Trophoblast cell (in vitro differentiated cells and primary cell): ENCODE results near the gene RNF212.

Experiments
- DNase-seq, 2 donors: peaks; one replicate each; pipeline ENCODE4 v3.0.0-alpha.2; 2016
- H2AFZ ChIP-seq: 2 replicates; pipeline ENCODE4 v1.6.1; 2013; ENCODE audit warnings: low read length, moderate library complexity, mild to moderate bottlenecking; ENCODE audit not compliant: insufficient read depth, poor library complexity
- H2AK5ac ChIP-seq: 2 replicates; pipeline ENCODE4 v1.6.1; 2013; ENCODE audit warnings: mild to moderate bottlenecking, low read length
- H2BK120ac ChIP-seq: 2 replicates; pipeline ENCODE4 v1.6.1; 2013; ENCODE audit warnings: low read length, mild to moderate bottlenecking, moderate library complexity; ENCODE audit not compliant: insufficient read depth, poor library complexity
- H2BK12ac ChIP-seq: 2 replicates; pipeline ENCODE4 v1.6.1; 2013; ENCODE audit warnings: mild to moderate bottlenecking, low read length, moderate library complexity
- H2BK5ac ChIP-seq: 2 replicates; pipeline ENCODE4 v1.6.1; 2013; ENCODE audit warnings: low read length, low read depth, moderate library complexity, mild to moderate bottlenecking; ENCODE audit not compliant: poor library complexity
- H3K14ac ChIP-seq: 2 replicates; pipeline ENCODE4 v1.6.1; 2013; ENCODE audit warnings: mild to moderate bottlenecking, low read length
- H3K18ac ChIP-seq: 2 replicates; pipeline ENCODE4 v1.6.1; 2013; ENCODE audit warnings: mild to moderate bottlenecking, low read length
- H3K23ac ChIP-seq: 2 replicates; pipeline ENCODE4 v1.6.1; 2013; ENCODE audit warnings: low read length
- H3K27ac ChIP-seq: 2 replicates; pipeline ENCODE4 v1.5.1; 2013; ENCODE audit warnings: low read depth, mild to moderate bottlenecking, inconsistent platforms, low read length, moderate library complexity
- H3K27me3 ChIP-seq: 2 replicates; pipeline ENCODE4 v1.6.1; 2013; ENCODE audit warnings: inconsistent platforms, mild to moderate bottlenecking, low read length, moderate library complexity; ENCODE audit not compliant: insufficient read depth
- H3K36me3 ChIP-seq, 2 experiments: 1 replicate in 1 of 2; 2 replicates in 1 of 2; pipeline ENCODE4 v1.6.1; 2013; ENCODE audit warnings: low read length in 2 of 2, mild to moderate bottlenecking in 2 of 2, moderate library complexity in 1 of 2; ENCODE audit not compliant: insufficient read depth in 2 of 2, control insufficient read depth in 1 of 2
- H3K4ac ChIP-seq: 2 replicates; pipeline ENCODE4 v1.6.1; 2013; ENCODE audit warnings: low read depth, mild to moderate bottlenecking, low read length, moderate library complexity
- H3K4me1 ChIP-seq, 2 experiments: 1 replicate in 1 of 2; 2 replicates in 1 of 2; pipeline ENCODE4 v1.6.1; 2013; ENCODE audit warnings: low read length in 2 of 2, mild to moderate bottlenecking in 2 of 2, moderate library complexity in 1 of 2; ENCODE audit not compliant: insufficient read depth in 2 of 2, control insufficient read depth in 1 of 2
- H3K4me2 ChIP-seq: 2 replicates; pipeline ENCODE4 v1.6.1; 2013; ENCODE audit warnings: inconsistent platforms, mild to moderate bottlenecking, low read length, moderate library complexity
- H3K4me3 ChIP-seq: 2 replicates; pipeline ENCODE4 v1.5.1; 2013; ENCODE audit warnings: mild to moderate bottlenecking, low read depth, low read length, inconsistent platforms
- H3K79me1 ChIP-seq: one replicate; pipeline ENCODE4 v1.6.1; 2013; ENCODE audit warnings: low read length
- H3K79me2 ChIP-seq: 2 replicates; pipeline ENCODE4 v1.6.1; 2013; ENCODE audit warnings: low read length, mild to moderate bottlenecking; ENCODE audit not compliant: control insufficient read depth, insufficient read depth, poor library complexity
- H3K9ac ChIP-seq: 2 replicates; pipeline ENCODE4 v1.6.1; 2013; ENCODE audit warnings: mild to moderate bottlenecking, low read length
- H3K9me3 ChIP-seq: 2 replicates; pipeline ENCODE4 v1.6.1; 2013; ENCODE audit warnings: low read depth, mild to moderate bottlenecking, control low read depth, inconsistent platforms, low read length; ENCODE audit not compliant: insufficient read depth
- H4K12ac ChIP-seq: 2 replicates; pipeline ENCODE4 v1.6.1; 2013; ENCODE audit warnings: low read depth, mild to moderate bottlenecking, low read length, moderate library complexity
- H4K8ac ChIP-seq: 2 replicates; pipeline ENCODE4 v1.6.1; 2013; ENCODE audit warnings: low read depth, mild to moderate bottlenecking, low read length, moderate library complexity
- H4K91ac ChIP-seq: one replicate; pipeline ENCODE4 v1.6.1; 2013; ENCODE audit warnings: low read depth, mild to moderate bottlenecking, low read length, moderate library complexity
- WGBS: extraction: QIAGEN DNeasy Blood & Tissue Kit; methylation state at CpG from one replicate; pipeline ENCODE4 v1.1.7; 2013; ENCODE audit warnings: missing lambda C conversion rate; ENCODE audit not compliant: insufficient read length, insufficient coverage; ENCODE audit errors: extremely low coverage; 5-methylcytosine and 5-hydroxymethylcytosine counted together

RNF212 gene

DNA sequence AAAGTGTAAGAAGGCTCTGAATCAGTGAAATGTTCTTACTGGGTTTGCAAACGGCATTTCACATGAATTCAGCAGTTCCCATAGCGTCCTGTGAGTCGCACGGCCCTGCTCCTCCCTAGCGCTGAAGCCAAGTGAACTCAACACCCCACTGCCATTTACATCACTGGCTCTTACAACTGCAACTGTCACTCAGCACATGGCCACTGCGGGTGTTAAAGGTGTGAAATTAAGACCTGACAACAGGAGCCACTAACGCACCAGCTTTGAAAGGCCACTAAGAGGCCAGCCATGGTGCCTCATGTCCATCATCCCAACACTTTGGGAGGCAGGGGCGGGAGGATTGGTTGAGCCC is 31.7 kb downstream of the RNF212 start:
- Histone ChIP-seq H3K79me2 (no peaks in the 10 kb centered on the region), H2BK5ac (no peak overlapping the region), H3K14ac (no peak overlapping the region), H3K23ac (no peak overlapping the region), H3K4ac (no peak overlapping the region), H3K9ac (no peak overlapping the region), H3K36me3 (no peaks in the 10 kb centered on the region), H2BK12ac (no peak overlapping the region), H3K4me3 (no peak overlapping the region), H3K18ac (no peak overlapping the region), H3K27ac (no peak overlapping the region), H3K9me3 (peaks cover 14% of the 10 kb centered on the region), H3K4me1 (no peaks in the 10 kb centered on the region), H2AK5ac (no peak overlapping the region), H3K4me2 (no peak overlapping the region), H4K91ac (no peak overlapping the region), H4K12ac (no peak overlapping the region), H4K8ac (no peak overlapping the region), H2AFZ (no peak overlapping the region), H3K27me3 (no peaks in the 10 kb centered on the region), H2BK120ac (no peak overlapping the region), H3K79me1 (no peaks in the 10 kb centered on the region)
- DNase-seq, result no peak
- no CpG with 5 or more reads among the region's 8 CpGs for WGBS

DNA sequence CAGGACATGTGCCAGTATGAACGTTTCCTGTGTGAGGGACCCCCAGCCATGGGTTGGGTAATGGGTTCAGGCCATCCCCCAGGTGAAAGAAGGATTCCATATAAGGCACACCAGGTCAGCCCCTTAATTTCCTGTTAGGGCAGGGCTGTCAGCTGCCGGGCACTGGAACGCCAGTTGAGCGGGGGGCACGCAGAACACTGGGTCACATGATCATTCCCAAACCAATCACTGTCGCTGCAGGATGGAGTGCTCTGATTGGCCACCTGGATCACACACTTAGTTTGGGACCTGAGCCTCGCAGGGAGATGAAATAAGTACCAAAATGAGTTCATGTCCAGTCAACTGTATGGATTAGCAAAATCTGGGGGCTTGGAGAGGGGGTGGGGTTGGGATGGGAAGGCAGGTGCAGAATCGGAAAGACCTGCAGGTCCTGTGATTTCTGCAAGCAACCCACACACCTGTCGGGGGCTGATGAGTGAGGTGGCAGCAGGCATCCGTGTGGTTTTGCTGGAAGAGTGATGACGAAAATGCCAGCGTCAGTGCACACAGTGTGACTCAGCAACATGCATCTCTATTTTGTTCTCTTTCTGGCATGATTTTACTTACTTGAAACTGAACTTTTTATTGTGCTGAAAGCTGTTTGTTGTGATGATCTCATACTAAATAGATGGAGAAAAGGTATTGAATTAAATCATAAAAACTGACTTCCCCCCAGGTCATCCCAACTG is 32.2 kb downstream of the RNF212 start:
- H3K36me3 ChIP-seq, result no peaks in the 10 kb centered on the region

DNA sequence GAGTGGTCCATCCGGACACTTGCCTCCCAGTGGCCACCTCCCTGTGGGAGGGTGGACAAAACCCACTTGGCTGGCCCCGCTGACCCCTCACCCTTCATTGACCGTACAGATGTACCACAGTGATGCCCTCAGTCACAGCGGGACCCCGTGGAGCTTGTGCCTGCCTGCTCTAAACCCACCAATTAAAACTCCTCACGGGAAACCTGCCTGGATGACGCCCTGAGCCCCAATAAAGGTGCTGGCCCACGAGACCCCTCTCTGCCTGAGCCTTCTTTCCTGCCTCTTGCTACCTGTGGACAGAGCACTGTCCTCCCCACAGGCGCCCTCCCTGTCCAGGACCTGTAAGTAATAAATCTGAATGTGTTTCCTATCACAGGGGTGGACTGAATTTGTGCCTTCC is 32.9 kb downstream of the RNF212 start:
- H2BK5ac ChIP-seq, result no peak overlapping the region
- H3K14ac ChIP-seq, result no peak overlapping the region
- H3K4ac ChIP-seq, result no peak overlapping the region

More for the DNA sequence above, 32.2 kb downstream of the RNF212 start:
- H3K79me1 ChIP-seq, result no peaks in the 10 kb centered on the region
- no peak overlapping the region for H3K18ac ChIP-seq
- H3K4me1 ChIP-seq, result no peaks in the 10 kb centered on the region
- H3K14ac ChIP-seq, result no peak overlapping the region
- H4K12ac ChIP-seq, result no peak overlapping the region
- no peak overlapping the region for H3K27ac ChIP-seq
- H2BK5ac ChIP-seq, result no peak overlapping the region
- no peak overlapping the region for H3K4ac ChIP-seq
- no peak overlapping the region for H3K4me2 ChIP-seq
- H2AK5ac ChIP-seq, result no peak overlapping the region
- H2BK120ac ChIP-seq, result no peak overlapping the region
- H3K27me3 ChIP-seq, result no peaks in the 10 kb centered on the region
- no peaks in the 10 kb centered on the region for H3K79me2 ChIP-seq
- H4K8ac ChIP-seq, result no peak overlapping the region
- WGBS, result no CpG with 5 or more reads among the region's 12 CpGs
- no peak overlapping the region for H3K9ac ChIP-seq
- H2AFZ ChIP-seq, result no peak overlapping the region
- H3K9me3 ChIP-seq, result peaks cover 14% of the 10 kb centered on the region
- H4K91ac ChIP-seq, result no peak overlapping the region
- no peak overlapping the region for H2BK12ac ChIP-seq
- no peak overlapping the region for H3K4me3 ChIP-seq
- no peak overlapping the region for H3K23ac ChIP-seq
- no peak for DNase-seq

DNA sequence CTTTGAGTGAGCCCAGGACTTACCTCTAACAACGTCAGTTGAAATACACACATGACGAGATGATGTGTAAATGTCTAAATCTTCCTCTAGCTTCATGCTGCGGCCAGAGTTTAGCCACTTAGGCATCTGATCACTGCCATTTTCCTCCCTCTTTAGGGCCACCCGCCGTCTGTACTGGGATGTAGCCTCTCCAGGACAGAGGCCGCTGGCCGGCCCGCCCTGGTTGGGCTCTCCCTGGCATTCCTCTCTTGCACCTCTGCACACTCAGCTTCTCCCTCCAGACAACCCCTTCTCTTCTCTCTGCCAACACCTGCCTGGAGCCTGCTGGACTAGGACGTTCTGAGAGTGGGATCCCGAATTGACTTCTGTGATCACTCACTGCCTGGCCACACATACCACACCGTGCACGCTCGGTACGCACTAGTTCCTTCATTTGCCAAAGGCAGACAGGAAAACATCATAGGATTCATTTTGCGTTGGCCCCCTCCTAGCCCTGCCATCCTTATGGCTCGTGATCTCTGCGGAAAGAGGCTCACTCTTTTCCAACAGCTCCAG is 33.6 kb downstream of the RNF212 start:
- no peaks in the 10 kb centered on the region for H3K79me1 ChIP-seq
- no peak overlapping the region for H3K4me2 ChIP-seq
- H2BK120ac ChIP-seq, result no peak overlapping the region
- H3K14ac ChIP-seq, result no peak overlapping the region
- WGBS, result no CpG with 5 or more reads among the region's 17 CpGs
- H3K9me3 ChIP-seq, result peaks cover 12% of the 10 kb centered on the region
- no peaks in the 10 kb centered on the region for H3K79me2 ChIP-seq
- no peak overlapping the region for H2BK5ac ChIP-seq
- no peak overlapping the region for H2AK5ac ChIP-seq
- no peak overlapping the region for H2AFZ ChIP-seq
- no peak overlapping the region for H3K27ac ChIP-seq
- H3K4me1 ChIP-seq, result no peaks in the 10 kb centered on the region
- H4K12ac ChIP-seq, result no peak overlapping the region
- no peak overlapping the region for H2BK12ac ChIP-seq
- no peak overlapping the region for H3K4me3 ChIP-seq
- no peaks in the 10 kb centered on the region for H3K36me3 ChIP-seq
- no peak overlapping the region for H3K9ac ChIP-seq
- no peak overlapping the region for H4K8ac ChIP-seq
- H3K4ac ChIP-seq, result no peak overlapping the region
- H3K23ac ChIP-seq, result no peak overlapping the region
- no peak for DNase-seq
- no peak overlapping the region for H4K91ac ChIP-seq
- H3K18ac ChIP-seq, result no peak overlapping the region
- no peaks in the 10 kb centered on the region for H3K27me3 ChIP-seq

More for the DNA sequence above, 32.9 kb downstream of the RNF212 start:
- H4K8ac ChIP-seq, result no peak overlapping the region
- no peak for DNase-seq
- no peak overlapping the region for H3K4me3 ChIP-seq
- H4K12ac ChIP-seq, result no peak overlapping the region
- H2BK12ac ChIP-seq, result no peak overlapping the region
- no peak overlapping the region for H2AK5ac ChIP-seq
- no peak overlapping the region for H2BK120ac ChIP-seq
- H3K4me1 ChIP-seq, result no peaks in the 10 kb centered on the region
- WGBS, result no CpG with 5 or more reads among the region's 9 CpGs
- H3K4me2 ChIP-seq, result no peak overlapping the region
- no peak overlapping the region for H4K91ac ChIP-seq
- no peaks in the 10 kb centered on the region for H3K79me1 ChIP-seq
- no peak overlapping the region for H3K27ac ChIP-seq
- H3K79me2 ChIP-seq, result no peaks in the 10 kb centered on the region
- H3K18ac ChIP-seq, result no peak overlapping the region
- peaks cover 12% of the 10 kb centered on the region for H3K9me3 ChIP-seq
- H3K23ac ChIP-seq, result no peak overlapping the region
- H3K27me3 ChIP-seq, result no peaks in the 10 kb centered on the region
- H3K9ac ChIP-seq, result no peak overlapping the region
- H3K36me3 ChIP-seq, result no peaks in the 10 kb centered on the region
- no peak overlapping the region for H2AFZ ChIP-seq
